H9 (cell line): ENCODE data around the gene MOBP. TPM values are rescaled to one million over a fixed set of nuclear protein-coding genes. Genes with fewer than 3 reads are reported as not detected.

ENCODE experiments used
- DNase-seq: peaks from one replicate; pipeline ENCODE4 v3.0.0-alpha.2; 2017
- H2AFZ ChIP-seq: one replicate; pipeline ENCODE4 v1.6.1; 2013; ENCODE audit warnings: mild to moderate bottlenecking, low read length, control low read depth, moderate library complexity
- H2AK5ac ChIP-seq: 2 replicates; pipeline ENCODE4 v1.6.1; 2013; ENCODE audit warnings: low read length, control low read depth, mixed read lengths; ENCODE audit not compliant: insufficient read length
- H2BK120ac ChIP-seq: one replicate; pipeline ENCODE4 v1.6.1; 2013; ENCODE audit warnings: low read depth, mild to moderate bottlenecking, low read length, control low read depth, inconsistent platforms; ENCODE audit not compliant: poor library complexity, severe bottlenecking
- H2BK12ac ChIP-seq: 2 replicates; pipeline ENCODE4 v1.6.1; 2013; ENCODE audit warnings: low read length, control low read depth, mixed read lengths, low read depth; ENCODE audit not compliant: insufficient read length
- H2BK15ac ChIP-seq: 2 replicates; pipeline ENCODE4 v1.6.1; 2013; ENCODE audit warnings: low read depth, low read length, control low read depth
- H2BK20ac ChIP-seq: one replicate; pipeline ENCODE4 v1.6.1; 2013; ENCODE audit warnings: low read depth, mild to moderate bottlenecking, low read length, control low read depth, inconsistent platforms; ENCODE audit not compliant: poor library complexity, severe bottlenecking
- H2BK5ac ChIP-seq: 2 replicates; pipeline ENCODE4 v1.6.1; 2013; ENCODE audit warnings: low read length, control low read depth, mixed read lengths; ENCODE audit not compliant: insufficient read length
- H3K14ac ChIP-seq: 2 replicates; pipeline ENCODE4 v1.6.1; 2013; ENCODE audit warnings: low read length, control low read depth; ENCODE audit not compliant: insufficient read depth
- H3K18ac ChIP-seq: 2 replicates; pipeline ENCODE4 v1.6.1; 2013; ENCODE audit warnings: low read depth, mild to moderate bottlenecking, mixed read lengths, low read length, control low read depth; ENCODE audit not compliant: insufficient read length
- H3K23ac ChIP-seq: 2 replicates; pipeline ENCODE4 v1.6.1; 2013; ENCODE audit warnings: low read length, control low read depth, mixed read lengths, low read depth; ENCODE audit not compliant: insufficient read length
- H3K23me2 ChIP-seq: 2 replicates; pipeline ENCODE4 v1.6.1; 2013; ENCODE audit warnings: low read depth, mild to moderate bottlenecking, mixed read lengths, low read length, control low read depth; ENCODE audit not compliant: insufficient read length, poor library complexity, severe bottlenecking
- H3K27ac ChIP-seq: 2 replicates; pipeline ENCODE4 v1.5.1; 2013; ENCODE audit warnings: low read length, control low read depth, mixed read lengths, low read depth; ENCODE audit not compliant: insufficient read length
- H3K27me3 ChIP-seq: 2 replicates; pipeline ENCODE4 v1.6.1; 2013; ENCODE audit warnings: low read length, control low read depth, inconsistent platforms; ENCODE audit not compliant: insufficient read depth
- H3K4ac ChIP-seq: 2 replicates; pipeline ENCODE4 v1.6.1; 2013; ENCODE audit warnings: low read depth, mild to moderate bottlenecking, control low read depth, inconsistent platforms, low read length, moderate library complexity
- H3K4me1 ChIP-seq: 2 replicates; pipeline ENCODE4 v1.6.1; 2013; ENCODE audit warnings: low read length, control low read depth, inconsistent platforms; ENCODE audit not compliant: insufficient read depth
- H3K4me2 ChIP-seq: 2 replicates; pipeline ENCODE4 v1.6.1; 2013; ENCODE audit warnings: low read length, control low read depth, mixed read lengths; ENCODE audit not compliant: insufficient read length, insufficient read depth
- H3K56ac ChIP-seq: 2 replicates; pipeline ENCODE4 v1.6.1; 2013; ENCODE audit warnings: low read depth, mild to moderate bottlenecking, mixed read lengths, low read length, control low read depth; ENCODE audit not compliant: insufficient read length
- H3K79me1 ChIP-seq: 2 replicates; pipeline ENCODE4 v1.6.1; 2013; ENCODE audit warnings: low read depth, mild to moderate bottlenecking, moderate library complexity, low read length, control low read depth, inconsistent platforms; ENCODE audit not compliant: insufficient read depth, poor library complexity, severe bottlenecking
- H3K79me2 ChIP-seq: 2 replicates; pipeline ENCODE4 v1.6.1; 2013; ENCODE audit warnings: low read length, control low read depth, inconsistent platforms; ENCODE audit not compliant: insufficient read depth
- H3K9ac ChIP-seq: 2 replicates; pipeline ENCODE4 v1.6.1; 2013; ENCODE audit warnings: low read length, control low read depth, mixed read lengths; ENCODE audit not compliant: insufficient read length; ENCODE audit errors: extremely low read depth
- H3K9me3 ChIP-seq: one replicate; pipeline ENCODE4 v1.6.1; 2013; ENCODE audit warnings: low read depth, low read length, inconsistent platforms; ENCODE audit not compliant: control insufficient read depth
- H3T11ph ChIP-seq: one replicate; pipeline ENCODE4 v1.6.1; 2013; ENCODE audit warnings: mild to moderate bottlenecking, low read length, control low read depth, inconsistent platforms
- H4K20me1 ChIP-seq: one replicate; pipeline ENCODE4 v1.6.1; 2013; ENCODE audit not compliant: control insufficient read depth, insufficient read length, insufficient read depth
- H4K5ac ChIP-seq: 2 replicates; pipeline ENCODE4 v1.6.1; 2013; ENCODE audit warnings: low read depth, mild to moderate bottlenecking, mixed read lengths, low read length, control low read depth; ENCODE audit not compliant: insufficient read length
- H4K8ac ChIP-seq: replicated peaks from 2 replicates; pipeline ENCODE4 v1.6.1; 2013; ENCODE audit warnings: low read length, control low read depth, mixed read lengths, low read depth; ENCODE audit not compliant: insufficient read length
- H4K91ac ChIP-seq: 2 replicates; pipeline ENCODE4 v1.6.1; 2013; ENCODE audit warnings: low read depth, mild to moderate bottlenecking, moderate library complexity, mixed read lengths, low read length, control low read depth; ENCODE audit not compliant: insufficient read length
- H3K27ac Mint-ChIP-seq, 3 experiments: 2 replicates in 2 of 3; 3 replicates in 1 of 3; pipeline ENCODE4 v1.8.0; 2020 to 2021; ENCODE audit warnings: mixed read lengths in 3 of 3, mild to moderate bottlenecking in 1 of 3, moderate library complexity in 1 of 3
- H3K27me3 Mint-ChIP-seq: 2 replicates; pipeline ENCODE4 v1.8.0; 2021; ENCODE audit warnings: low read depth, mild to moderate bottlenecking, moderate library complexity, mixed read lengths
- H3K36me3 Mint-ChIP-seq, 3 experiments: 2 replicates in 2 of 3; 3 replicates in 1 of 3; pipeline ENCODE4 v1.8.0; 2020 to 2021; ENCODE audit warnings: low read depth in 3 of 3, mixed read lengths in 3 of 3; ENCODE audit not compliant: insufficient read depth in 1 of 3
- H3K4me1 Mint-ChIP-seq, 2 experiments: 2 replicates each; pipeline ENCODE4 v1.8.0; 2020; ENCODE audit warnings: mixed read lengths in 2 of 2
- H3K4me3 Mint-ChIP-seq, 2 experiments: 2 replicates in 1 of 2; 3 replicates in 1 of 2; pipeline ENCODE4 v1.8.0; 2020 to 2021; ENCODE audit warnings: mild to moderate bottlenecking in 2 of 2, mixed read lengths in 2 of 2, moderate library complexity in 1 of 2
- H3K9me3 Mint-ChIP-seq, 2 experiments: 2 replicates in 1 of 2; 3 replicates in 1 of 2; pipeline ENCODE4 v1.8.0; 2020; ENCODE audit warnings: mild to moderate bottlenecking in 2 of 2, mixed read lengths in 2 of 2, moderate library complexity in 1 of 2
- CTCF ChIP-seq: fragments of 200-600 bp; sonication (generic); conservative IDR thresholded peaks from 3 replicates; pipeline ENCODE4 v1.8.0; 2021; ENCODE audit warnings: antibody characterized with exemption, mild to moderate bottlenecking
- WGBS: extraction: QIAGEN DNeasy Blood & Tissue Kit; methylation state at CpG from one replicate; pipeline ENCODE4 v1.1.7; 2013; ENCODE audit warnings: missing lambda C conversion rate, low lambda C conversion rate, mixed read lengths; ENCODE audit not compliant: insufficient read length; ENCODE audit errors: extremely low coverage; 5-methylcytosine and 5-hydroxymethylcytosine counted together
- total RNA-seq: library from RNA; stranded (reverse); gene quantifications from 2 replicates; pipeline ENCODE4 v1.2.1, GENCODE V29; 2021

Gene MOBP
- total RNA-seq, 1 experiment from 2014 or later = not detected

- no peak overlapping the region for H3K27ac Mint-ChIP-seq
- H3K23me2 ChIP-seq = no peaks in the 10 kb centered on the region
- no peak overlapping the region for H3K4ac ChIP-seq
- H3K27ac ChIP-seq = no peak overlapping the region
- no peaks in the 10 kb centered on the region for H3K9me3 ChIP-seq
- no peaks in the 10 kb centered on the region for H4K20me1 ChIP-seq
- H2BK120ac ChIP-seq = no peak overlapping the region
- H2AK5ac ChIP-seq = no peak overlapping the region
- peaks cover 19 to 22% of the 10 kb centered on the region in 2 experiments for H3K4me1 Mint-ChIP-seq
- H3K27me3 ChIP-seq = no peaks in the 10 kb centered on the region
- TF ChIP-seq CTCF = no peak
- H3K79me2 ChIP-seq = no peaks in the 10 kb centered on the region
- no peak overlapping the region for H3K4me3 Mint-ChIP-seq
- no peak overlapping the region for H3K23ac ChIP-seq
- no peak overlapping the region for H2BK15ac ChIP-seq
- no peak overlapping the region for H2BK20ac ChIP-seq
- H3K14ac ChIP-seq = no peak overlapping the region
- 100% methylated on average over 1 of the region's 3 CpGs for WGBS
- no peak overlapping the region for H2BK12ac ChIP-seq
- no peak overlapping the region for H3K9ac ChIP-seq
- peaks cover 2% of the 10 kb centered on the region; the same call in 1 of the 2 replicates for H3K4me1 ChIP-seq
- no peak overlapping the region for H3T11ph ChIP-seq
- no peak overlapping the region for H2BK5ac ChIP-seq
- no peak for DNase-seq
- H3K27me3 Mint-ChIP-seq = peaks cover 6% of the 10 kb centered on the region
- H4K8ac ChIP-seq = no peak overlapping the region
- H3K36me3 Mint-ChIP-seq = peaks cover 0 to 12% (median 0%) of the 10 kb centered on the region in 3 experiments; a peak in 5 of 7 replicates
- peaks cover 12 to 13% of the 10 kb centered on the region in 2 experiments for H3K9me3 Mint-ChIP-seq
- no peaks in the 10 kb centered on the region for H3K79me1 ChIP-seq
- no peak overlapping the region for H4K5ac ChIP-seq
- no peak overlapping the region for H3K56ac ChIP-seq
- H2AFZ ChIP-seq = no peak overlapping the region
- no peak overlapping the region for H3K18ac ChIP-seq
- H4K91ac ChIP-seq = no peak overlapping the region
- no peak overlapping the region for H3K4me2 ChIP-seq
Observed at GRCh38 chr3:39519554-39520288, 52.2 kb downstream of the MOBP start.
